Measurements from ENCODE around the gene SRR. TPM values are rescaled to one million over a fixed set of nuclear protein-coding genes. Genes with fewer than 3 reads are reported as not detected.
"Not testable (repeated sequence)": the region's sequence is repeated elsewhere in the genome, so short reads cannot be mapped to it uniquely, and the experiment has no call there.

Gene SRR
- total and polyA plus RNA-seq, 8 donors, result 2.0 to 9.9 (median 5.2) TPM

- 91 to 96% methylated on average over 4 of the region's 4 CpGs for WGBS, 2 donors
- no peaks in the 10 kb centered on the region for H3K36me3 ChIP-seq
- H3K4me1 ChIP-seq, result peaks cover 8 to 19% (median 8%) of the 10 kb centered on the region in 3 donors
- H3K4me3 ChIP-seq, result no peak overlapping the region
- H3K27ac ChIP-seq, result no peak overlapping the region
- TF ChIP-seq, protein P1, sequence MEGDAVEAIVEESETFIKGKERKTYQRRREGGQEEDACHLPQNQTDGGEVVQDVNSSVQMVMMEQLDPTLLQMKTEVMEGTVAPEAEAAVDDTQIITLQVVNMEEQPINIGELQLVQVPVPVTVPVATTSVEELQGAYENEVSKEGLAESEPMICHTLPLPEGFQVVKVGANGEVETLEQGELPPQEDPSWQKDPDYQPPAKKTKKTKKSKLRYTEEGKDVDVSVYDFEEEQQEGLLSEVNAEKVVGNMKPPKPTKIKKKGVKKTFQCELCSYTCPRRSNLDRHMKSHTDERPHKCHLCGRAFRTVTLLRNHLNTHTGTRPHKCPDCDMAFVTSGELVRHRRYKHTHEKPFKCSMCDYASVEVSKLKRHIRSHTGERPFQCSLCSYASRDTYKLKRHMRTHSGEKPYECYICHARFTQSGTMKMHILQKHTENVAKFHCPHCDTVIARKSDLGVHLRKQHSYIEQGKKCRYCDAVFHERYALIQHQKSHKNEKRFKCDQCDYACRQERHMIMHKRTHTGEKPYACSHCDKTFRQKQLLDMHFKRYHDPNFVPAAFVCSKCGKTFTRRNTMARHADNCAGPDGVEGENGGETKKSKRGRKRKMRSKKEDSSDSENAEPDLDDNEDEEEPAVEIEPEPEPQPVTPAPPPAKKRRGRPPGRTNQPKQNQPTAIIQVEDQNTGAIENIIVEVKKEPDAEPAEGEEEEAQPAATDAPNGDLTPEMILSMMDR (IDR thresholded peaks at IDR 0.05), result no peak
- no peaks in the 10 kb centered on the region for H3K9me3 ChIP-seq
- no peaks in the 10 kb centered on the region for H3K27me3 ChIP-seq
- ATAC-seq (no peak), FAIRE-seq (no peak), DNase-seq (no peak)
- intact Hi-C loops (cut with DNase I), result no loop called here
Measured at GRCh38 chr17:2304931-2305330, 1.2 kb downstream of the SRR start.

DNA sequence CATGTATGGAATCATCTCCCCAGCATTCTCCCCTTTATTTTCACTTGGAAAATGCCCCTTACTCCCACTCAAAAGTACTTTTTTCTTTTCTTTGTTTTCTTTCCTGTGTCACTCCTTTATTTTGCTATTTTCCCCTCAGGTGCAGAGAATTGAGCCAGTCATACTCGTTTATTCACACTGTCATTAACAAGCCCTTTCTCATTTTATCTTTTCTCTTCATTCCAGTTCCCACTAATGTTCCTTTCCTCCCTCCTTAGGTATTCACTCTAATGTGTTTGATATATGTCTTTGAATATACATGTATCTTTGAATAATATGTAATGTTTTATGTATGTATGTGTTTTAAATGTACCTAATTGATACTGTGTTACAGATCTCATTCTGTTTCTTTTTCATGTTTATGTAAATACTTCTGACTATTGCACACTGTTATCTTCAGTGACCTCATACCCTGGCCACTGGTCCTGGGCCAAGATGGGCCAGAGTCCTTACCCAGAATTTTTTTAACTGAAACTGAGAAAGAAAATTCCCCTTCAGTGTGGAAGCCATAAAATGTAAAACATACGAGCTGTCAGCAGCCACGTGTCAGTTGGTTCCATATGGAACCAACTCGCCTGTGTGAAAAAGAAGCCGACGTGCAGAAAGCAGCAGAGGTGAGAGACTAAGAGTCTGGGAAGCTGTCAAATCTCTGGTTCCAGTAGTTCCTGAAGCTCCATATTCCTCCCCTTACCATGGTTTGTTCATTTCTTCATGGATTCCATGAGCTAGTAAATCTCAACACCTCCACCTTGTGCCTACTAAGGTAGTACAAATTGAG, 5.8 kb downstream of the SRR start:
- 22 to 32% methylated on average over 6 of the region's 6 CpGs for WGBS, 2 donors
- peak; percentile 87 to 91 (median 90) for ATAC-seq
- Histone ChIP-seq H3K27me3 (no peaks in the 10 kb centered on the region), H3K4me1 (peaks cover 5 to 12% (median 8%) of the 10 kb centered on the region in 3 donors), H3K9me3 (no peaks in the 10 kb centered on the region), H3K36me3 (no peaks in the 10 kb centered on the region), H3K4me3 (no peak overlapping the region), H3K27ac (peak overlapping the region in 3 of 4 donors; percentile 30 to 65 (median 53))
- DNase-seq, result peak in 4 of 6 donors; percentile 45 to 76 (median 65)
- intact Hi-C loops (cut with DNase I), result no loop called here
- no peak for FAIRE-seq
- TF ChIP-seq, protein P1 (IDR thresholded peaks at IDR 0.05), result no peak

DNA sequence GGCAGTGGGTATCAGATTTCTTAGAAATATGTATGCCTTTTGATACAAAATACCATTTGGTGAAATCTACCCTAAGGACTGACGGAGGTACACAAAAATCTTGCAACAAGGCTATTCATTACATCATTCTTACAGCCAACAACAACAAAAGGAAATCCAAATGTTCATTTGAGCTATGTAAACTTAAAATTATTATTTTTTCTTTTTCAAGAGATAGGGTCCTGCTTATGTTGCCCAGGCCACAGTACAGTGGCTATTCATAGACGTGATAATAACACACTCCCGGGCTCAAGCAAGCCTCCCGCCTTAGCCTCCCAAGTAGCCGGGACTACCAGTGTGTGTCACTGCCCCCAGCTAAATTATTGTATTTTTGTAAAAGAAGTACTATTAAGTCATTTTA, 9.0 kb downstream of the SRR start:
- Histone ChIP-seq H3K4me1 (peaks cover 5 to 12% (median 8%) of the 10 kb centered on the region in 3 donors), H3K27me3 (no peaks in the 10 kb centered on the region), H3K4me3 (no peak overlapping the region), H3K27ac (no peak overlapping the region), H3K36me3 (no peaks in the 10 kb centered on the region), H3K9me3 (no peaks in the 10 kb centered on the region)
- intact Hi-C loops (cut with DNase I), result no loop called here
- FAIRE-seq (no peak), DNase-seq (no peak), ATAC-seq (no peak)
- TF ChIP-seq, protein P1 (IDR thresholded peaks at IDR 0.05), result no peak
- WGBS, 2 donors, result 96% methylated on average over 5 of the region's 5 CpGs

DNA sequence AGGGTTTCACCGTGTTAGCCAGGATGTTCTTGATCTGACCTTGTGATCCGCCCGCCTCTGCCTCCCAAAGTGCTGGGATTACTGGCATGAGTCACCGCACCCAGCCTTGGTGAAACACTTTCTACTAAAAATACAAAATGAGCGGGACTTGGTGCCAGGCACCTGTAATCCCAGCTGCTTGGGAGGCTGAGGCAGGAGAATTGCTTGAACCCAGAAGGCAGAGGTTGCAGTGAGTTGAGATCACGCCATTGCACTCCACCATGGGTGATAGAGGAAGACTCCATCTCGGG, 13.1 kb downstream of the SRR start:
- H3K9me3 ChIP-seq; intact Hi-C loops (cut with DNase I); FAIRE-seq; DNase-seq; H3K36me3 ChIP-seq; ATAC-seq; H3K4me3 ChIP-seq; H3K4me1 ChIP-seq; H3K27ac ChIP-seq; H3K27me3 ChIP-seq: not testable (repeated sequence)
- WGBS, 2 donors, result 81 to 87% methylated on average over 6 to 7 of the region's 7 CpGs

GRCh38 chr17:2317796-2318195, 14.0 kb downstream of the SRR start:
- intact Hi-C loops (cut with DNase I), result no loop called here
- FAIRE-seq (no peak), DNase-seq (no peak), ATAC-seq (no peak)
- Histone ChIP-seq H3K36me3 (peaks cover 0 to 8% (median under 1%) of the 10 kb centered on the region in 3 donors), H3K4me3 (no peak overlapping the region), H3K27me3 (no peaks in the 10 kb centered on the region), H3K9me3 (no peaks in the 10 kb centered on the region), H3K4me1 (no peaks in the 10 kb centered on the region), H3K27ac (no peak overlapping the region)
- TF ChIP-seq, protein P1 (IDR thresholded peaks at IDR 0.05), result no peak
- WGBS, 2 donors, result 89% methylated on average over 3 of the region's 3 CpGs

Measured in pancreas (tissue), 10 donors.